Fibroblast of upper back skin (primary cell): ENCODE results near the gene GPHB5.
"Not testable (repeated sequence)": the region's sequence is repeated elsewhere in the genome, so short reads cannot be mapped to it uniquely, and the experiment has no call there.

Experiments
- DNase-seq: peaks from one replicate; pipeline ENCODE4 v3.0.0-alpha.2; 2013

GPHB5 gene, protein sequence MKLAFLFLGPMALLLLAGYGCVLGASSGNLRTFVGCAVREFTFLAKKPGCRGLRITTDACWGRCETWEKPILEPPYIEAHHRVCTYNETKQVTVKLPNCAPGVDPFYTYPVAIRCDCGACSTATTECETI

DNA sequence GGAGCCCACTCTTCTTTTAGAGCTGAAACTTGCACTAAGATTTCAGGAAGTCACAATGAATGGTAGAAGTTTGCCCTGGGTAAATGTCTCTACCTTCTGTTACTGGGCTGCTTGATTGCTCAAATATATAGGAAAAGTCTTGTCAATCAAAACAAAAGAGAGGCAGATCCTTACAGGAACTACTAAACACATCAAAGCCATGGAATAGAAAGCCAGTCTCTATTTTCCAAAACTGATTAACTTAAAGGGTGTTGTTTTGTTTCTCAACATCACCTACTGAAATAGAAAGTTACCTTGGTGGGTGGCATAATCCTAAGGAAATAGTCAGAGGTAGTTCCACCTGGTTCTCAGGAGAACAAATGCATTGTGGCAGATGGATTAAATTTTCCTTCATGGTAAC, at the start of gene GPHB5:
Gene GPHB5 (minus strand): TSS at position 101 of the 400 bp plus-strand sequence. CDS start 1,086 bp downstream, outside the sequence.
- no peak for DNase-seq

DNA sequence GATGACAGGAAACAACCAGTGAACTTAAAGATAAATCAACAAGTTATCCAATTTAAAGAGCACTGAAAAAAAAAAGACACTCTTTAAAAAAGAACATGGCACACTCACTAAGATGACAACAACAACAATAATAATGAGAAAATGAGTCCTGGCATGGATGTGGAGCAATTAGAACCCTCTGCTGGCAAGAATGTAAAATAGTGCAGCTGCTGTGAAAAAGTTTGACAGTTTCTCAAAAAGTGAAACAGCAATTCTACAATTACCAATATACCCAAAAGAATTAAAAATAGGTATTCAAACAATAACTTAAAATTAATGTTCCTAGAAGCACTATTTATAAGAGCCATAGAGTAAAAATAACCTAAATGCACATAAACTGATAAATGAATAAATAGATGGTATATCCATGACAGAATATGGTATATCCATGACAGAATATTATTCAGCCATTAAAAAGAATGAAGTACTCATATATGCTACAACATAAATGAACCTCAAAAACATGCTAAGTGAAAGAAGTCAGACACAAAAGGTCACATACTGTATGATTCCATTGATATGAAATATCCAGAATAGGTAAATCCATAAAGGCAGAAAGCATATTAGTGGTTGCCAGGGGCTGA, 49.1 kb upstream of the GPHB5 start:
- no peak for DNase-seq

DNA sequence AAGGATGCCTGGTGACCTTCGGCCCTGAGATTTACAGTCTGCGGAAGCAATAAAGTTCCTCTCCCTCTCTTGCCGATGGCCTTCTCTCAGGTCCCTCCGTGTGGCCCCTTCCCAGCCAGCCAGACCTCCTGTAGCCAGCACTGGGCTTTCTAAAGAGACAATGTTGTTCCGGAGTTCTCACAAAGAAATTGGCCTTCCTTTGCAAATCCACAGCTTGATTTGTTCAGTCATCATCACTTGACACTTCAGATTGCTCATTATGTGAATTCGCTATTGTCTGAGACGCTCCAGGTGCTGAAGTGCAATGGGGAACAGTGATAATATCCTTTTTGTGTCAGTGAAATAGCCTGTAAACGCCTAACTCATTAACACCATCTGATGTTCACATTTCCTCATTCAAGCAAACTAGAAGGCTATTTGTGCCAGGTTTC, 43.7 kb upstream of the GPHB5 start:
- DNase-seq: no peak

DNA sequence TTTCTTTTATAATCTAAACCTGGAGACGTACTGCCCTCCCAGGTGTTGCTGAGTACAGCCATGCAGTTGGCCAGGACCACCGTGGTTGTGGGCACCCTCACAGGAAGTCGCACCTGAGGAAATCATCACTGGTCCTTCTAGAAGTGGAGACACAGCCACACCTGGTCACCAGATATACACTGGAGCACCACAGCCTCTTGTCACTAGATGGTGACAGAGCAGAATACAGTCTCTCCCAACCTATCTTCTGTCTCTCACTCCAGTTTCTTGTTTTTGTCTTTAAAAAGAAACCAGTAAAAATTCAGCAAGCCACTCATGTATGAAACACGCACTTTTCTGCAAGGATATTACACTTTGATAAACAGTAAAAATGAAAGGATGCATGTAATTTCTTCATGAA, 43.1 kb upstream of the GPHB5 start:
- no peak for DNase-seq

DNA sequence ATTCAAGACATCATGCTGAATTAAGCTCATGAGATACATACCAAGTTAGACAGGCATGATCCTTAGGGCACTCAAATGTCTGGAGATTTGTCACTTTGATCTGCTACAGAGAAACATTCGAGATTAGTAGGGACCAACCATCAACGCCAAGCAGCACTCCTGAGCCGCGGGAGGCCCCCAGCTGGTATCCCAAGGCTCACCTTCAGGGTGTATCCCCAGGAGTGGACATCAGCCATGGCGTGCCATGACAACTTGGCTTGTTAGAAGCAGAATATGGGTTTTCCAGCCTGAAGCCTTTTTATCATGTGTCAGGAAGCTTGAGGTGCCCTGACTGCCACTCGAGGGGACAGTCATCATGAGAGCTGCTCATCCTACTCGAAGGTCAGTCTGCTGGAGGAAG, 39.1 kb upstream of the GPHB5 start:
- DNase-seq: no peak

DNA sequence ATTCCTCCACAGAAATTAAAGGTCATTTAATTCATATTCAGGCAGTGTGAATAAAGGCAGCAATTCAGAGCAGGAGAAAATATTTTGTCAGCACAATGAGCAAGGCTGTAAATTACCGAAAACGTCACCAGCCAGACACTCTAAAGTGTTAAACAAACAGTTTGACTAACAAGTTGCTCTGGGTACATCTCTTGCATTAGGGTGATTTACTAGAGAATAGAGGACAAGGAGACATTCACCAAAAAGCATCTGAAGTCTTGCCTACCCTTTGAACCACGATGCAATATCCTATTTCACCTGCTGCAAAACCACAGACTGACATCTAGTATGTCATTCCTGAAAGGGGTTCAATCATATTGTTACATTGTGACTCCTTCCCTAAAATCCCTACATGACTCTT, 27.1 kb upstream of the GPHB5 start:
- DNase-seq: no peak

DNA sequence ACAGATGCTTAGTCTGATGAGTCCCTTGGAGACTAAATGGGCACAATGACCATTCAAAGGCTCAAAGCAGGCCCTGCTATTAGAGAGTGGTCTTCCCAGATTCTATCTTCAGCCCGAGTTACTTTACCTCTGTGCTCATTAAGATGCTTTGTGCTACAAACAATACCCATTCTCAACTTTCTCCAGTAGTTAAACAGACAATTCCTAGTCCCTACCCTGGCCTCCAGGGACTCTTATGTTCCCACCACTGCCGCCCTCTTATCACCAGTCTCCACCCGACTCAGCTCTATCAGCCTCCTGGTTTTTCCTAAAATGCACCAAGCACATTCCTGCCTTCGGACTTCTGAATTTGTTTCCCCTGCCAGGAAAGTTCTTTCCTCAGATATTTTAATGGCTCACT, 25.6 kb upstream of the GPHB5 start:
- DNase-seq: no peak

DNA sequence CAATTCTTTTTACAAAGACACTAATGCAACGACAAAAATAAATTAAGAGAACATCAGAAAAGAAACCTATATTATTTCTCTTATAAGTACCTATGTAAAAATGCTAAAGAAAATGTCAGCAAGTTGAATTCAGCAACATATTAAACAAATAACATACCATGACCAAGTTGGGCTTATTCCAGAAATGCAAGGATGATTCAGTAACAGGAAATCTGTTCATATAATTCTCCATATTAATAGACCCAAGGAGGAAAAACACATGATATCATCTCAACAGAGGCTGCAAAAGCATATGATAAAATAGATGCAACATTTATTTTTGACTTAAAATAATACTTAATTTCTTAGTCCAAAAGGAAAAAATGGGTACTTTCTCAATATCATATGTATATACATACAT, 25.1 kb upstream of the GPHB5 start:
- peak; percentile 74 for DNase-seq

DNA sequence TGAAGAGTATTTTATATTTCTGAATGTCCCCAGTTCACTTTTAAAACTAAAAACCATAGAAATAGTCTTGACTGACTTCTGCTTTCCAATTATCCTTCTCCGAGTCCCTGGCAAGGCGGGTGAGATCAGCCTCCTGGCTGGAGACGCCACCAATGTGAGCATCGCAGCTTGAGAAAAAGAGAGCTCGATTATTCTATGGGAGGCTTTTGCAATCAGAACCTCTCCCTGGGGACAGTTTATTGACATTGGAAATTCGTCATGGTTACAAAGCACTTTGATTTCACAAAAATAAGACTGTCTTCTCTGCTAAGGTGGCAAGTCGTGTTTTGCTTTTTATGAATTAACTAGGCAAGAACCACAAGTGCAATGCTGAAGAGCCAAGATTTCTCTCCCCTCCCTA, 23.6 kb upstream of the GPHB5 start:
- DNase-seq: no peak

DNA sequence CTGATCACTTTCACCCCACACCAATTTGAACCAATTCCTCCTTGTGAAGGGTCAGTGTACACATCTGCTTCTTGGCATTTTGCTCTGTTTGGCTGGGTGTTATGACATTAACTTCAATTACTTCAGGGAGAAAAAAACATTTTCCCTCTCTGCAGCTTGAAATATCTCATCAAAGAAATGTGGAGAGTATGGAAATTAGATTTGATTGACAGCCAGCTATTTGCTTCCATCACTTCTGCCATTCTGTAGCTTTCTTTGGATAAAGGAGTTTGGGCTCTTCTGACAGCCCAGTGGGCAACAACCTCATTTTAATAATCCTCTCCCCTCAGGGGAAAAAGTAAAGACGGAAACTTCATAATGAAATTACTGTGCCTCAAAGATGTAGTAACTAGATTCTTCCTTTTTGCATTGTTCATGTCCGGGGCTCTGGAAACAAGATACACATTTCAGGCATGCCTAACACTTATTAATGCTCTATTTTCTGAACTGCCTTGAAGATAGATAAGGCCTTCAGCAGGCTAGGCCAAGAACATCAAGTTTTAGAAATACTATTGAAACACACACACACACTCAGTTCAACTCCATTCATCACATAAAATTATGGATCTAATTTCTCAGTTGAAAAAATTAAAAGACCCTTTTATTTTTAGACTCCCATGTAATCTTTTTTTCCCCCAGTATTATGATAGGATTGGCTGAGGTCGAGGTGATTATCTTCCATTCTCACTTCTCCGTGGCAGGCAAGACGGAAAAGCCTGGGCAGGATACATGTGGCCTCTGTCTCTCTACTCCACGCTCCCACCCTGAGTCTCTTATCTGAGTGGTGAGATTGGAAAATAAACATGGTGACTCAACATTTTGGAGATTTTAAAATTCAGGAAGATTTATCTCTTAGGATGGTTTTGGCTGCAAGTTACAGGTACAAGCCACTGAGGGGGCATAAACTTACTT, 10.3 kb upstream of the GPHB5 start:
- no peak for DNase-seq

DNA sequence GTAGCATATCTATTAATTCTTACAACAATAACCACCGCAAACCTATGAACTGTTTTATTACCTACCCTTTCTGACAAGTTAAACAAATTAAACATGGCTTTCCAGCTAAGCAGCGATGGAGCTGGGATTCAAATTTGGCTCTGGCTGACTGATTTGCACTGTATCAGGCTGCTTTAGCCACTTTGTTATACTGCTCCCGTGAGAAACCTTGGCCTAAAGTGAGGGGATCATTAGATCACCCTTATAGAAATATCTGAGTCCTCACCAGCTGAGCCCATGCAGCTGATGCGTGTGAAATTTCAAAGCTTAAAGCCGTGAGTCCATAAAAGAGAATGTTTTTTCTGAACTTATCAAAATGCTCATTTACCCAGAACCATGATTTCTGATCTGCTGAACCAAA, 8.1 kb upstream of the GPHB5 start:
- no peak for DNase-seq

DNA sequence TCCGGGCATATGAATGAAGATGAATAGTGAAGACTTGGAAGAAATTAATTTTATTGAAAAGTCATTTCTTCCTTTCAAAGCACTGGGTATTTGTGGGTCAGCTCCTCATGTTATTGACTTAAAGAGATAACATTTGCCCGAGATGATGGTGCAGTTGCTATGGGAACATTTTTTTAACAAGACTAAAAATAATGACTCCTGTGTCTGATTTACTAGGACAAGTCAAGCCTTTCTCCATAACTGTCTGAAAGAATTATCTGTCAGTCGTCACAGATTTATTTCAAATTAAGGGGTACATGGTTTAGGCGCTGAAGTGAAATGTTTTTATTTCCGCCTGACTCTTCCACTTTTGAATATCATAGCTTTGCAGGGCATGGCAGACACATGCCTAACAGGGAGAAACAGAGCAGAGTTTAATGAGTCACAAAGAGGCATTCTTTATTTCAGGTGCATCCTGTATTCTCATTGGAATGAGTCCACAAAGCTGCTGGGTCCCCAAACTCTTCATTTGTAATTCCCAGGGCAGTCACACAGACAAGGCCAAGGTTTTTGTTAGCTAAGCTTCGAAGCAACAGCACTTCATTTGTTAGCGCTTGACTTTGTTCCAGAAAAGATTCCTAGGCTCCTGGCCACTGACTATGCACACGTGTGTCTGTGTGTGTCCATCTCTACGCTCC, 4.3 kb upstream of the GPHB5 start:
- no peak for DNase-seq

DNA sequence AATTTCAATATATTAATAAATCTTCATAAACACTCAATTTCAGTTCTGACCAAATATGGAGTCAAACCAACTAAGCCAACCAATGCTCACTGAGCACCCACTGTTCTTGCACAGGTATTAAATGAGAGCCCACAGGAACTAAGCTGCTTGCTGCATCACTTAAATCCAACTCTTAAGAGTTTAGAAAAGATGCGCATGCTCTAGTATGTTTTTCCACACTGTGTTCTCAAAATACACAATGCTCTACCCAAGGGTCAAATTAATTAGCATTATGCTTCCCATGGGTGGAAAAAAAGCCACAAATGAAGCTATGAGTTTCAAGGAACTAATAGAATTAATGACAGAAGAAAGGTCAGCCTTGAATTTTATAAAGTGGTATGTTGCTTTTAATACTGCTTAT, 3.7 kb upstream of the GPHB5 start:
- no peak for DNase-seq

DNA sequence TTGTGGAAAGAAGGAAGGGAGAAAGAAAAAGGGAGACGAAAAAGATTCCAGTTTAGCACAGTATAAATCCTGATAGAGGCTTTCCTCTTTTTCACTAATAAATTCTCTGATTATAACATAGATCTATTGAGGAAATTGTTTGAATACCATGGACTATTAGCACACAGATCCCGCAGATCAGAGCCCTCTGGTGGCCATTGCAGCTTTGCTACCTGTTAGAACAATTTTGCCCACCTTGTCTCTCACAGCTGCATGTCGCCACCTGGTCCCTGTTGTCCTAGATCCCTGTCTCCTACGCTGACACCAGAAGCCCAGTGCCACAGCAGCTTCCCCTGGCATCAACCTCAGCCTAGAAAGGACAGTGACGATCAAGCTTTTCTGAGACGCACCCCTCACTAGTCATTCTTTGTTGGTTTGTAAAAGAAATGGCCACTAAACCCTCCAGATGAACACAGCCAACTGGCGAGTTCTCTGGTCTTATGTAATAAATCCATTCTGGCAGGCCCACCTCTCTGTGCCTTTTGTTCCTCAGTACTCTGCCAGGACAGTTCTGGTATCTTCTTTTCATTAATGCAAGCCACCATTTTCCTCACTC, 9.9 kb downstream of the GPHB5 start:
- DNase-seq: peak; percentile 8

DNA sequence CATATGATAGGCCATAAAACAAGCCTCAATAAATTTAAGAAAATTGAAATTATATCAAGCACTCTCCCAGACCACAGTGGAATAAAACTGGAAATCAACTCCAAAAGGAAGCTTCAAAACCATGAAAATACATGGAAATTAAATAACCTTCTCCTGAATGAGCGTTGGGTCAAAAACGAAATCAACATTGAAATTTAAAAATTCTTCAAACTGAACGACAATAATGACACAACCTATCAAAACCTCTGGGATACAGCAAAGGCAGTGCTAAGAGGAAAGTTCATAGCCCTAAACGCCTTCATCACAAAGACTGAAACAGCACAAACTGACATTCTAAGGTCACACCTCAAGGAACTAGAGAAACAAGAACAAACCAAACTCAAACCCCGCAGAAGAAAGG, 14.3 kb downstream of the GPHB5 start:
- DNase-seq: not testable (repeated sequence)

DNA sequence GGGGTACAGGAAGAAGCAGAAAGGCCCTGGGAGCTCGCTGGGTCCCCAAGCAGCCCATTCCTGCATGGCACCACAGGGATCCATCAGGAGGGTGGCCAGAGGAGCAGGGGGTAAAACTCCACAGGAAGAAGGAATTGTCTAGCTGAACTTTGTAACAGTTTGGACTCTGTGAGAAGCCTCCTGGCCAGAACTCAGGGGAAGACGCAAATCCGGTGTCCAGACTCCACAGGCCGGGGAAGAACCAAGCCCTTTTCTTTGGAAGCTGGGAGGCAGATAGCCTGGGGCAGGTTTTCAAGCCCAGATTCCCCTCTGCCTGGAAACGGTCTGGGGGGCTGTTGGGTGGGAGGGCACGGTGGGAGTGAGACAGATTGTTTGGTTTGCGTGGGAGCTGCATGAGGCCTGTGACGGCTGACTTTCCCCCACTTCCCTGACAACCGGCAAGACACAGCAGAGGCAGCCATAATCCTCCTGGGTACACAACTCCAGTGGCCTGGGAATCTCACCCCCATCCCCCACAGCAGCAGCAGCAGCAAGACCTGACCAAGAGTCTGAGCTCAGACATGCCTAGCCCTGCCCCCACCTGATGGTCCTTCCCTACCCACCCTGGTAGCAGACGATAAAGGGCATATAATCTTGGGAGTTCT, 16.7 kb downstream of the GPHB5 start:
- DNase-seq: no peak

DNA sequence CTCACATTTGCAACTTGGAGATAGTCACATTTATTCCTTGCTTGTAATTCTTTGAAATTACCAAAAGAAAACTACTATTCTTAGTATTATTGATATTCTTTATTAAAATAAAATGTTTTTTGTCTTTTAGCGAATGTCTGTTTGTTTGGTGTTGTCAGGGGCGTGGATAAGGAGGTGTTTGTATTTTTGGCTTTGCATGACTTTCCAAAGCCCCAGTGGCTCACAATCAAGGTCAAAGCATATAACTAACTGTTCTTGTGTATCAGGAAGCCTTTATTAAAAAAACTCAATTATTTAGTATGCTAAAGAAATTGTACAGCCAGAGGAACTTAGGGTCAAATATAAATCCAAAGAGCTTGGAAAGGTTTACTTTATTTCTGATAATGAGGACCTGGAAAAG, 17.9 kb downstream of the GPHB5 start:
- no peak for DNase-seq

DNA sequence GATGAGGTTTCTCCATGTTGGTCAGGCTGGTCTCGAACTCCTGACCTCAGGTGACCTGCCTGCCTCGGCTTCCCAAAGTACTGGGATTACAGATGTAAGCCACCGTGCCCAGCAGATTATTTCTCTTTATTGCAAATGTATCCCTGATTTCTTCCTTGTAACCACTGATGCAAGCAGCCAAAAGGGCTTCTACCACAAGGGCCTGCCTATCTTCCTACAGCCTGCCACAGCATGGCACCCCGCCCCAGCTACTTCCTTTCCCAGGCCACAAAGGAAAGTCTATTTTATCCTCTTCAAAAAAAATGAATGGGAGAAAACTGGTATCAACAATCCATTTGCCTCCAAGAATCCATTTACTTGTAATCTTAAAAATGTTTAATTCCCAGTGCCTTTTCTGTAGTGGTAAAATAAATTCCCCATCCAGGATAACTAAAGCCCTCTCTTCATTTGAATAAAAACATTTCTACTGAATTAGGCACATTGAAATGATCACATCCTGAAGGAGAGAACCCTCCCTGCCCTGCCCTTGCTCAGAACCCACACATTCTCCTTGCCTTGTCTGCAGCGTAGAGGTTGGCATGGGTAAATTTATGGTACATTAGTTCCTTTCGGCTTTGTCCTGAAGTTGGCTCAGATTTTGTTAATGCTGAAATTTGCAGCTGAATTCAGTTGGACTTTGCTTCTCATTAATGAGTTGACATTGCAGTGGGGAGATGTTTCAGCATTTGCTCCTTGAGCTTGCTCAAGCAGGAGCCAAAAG, 19.2 kb downstream of the GPHB5 start:
- no peak for DNase-seq

DNA sequence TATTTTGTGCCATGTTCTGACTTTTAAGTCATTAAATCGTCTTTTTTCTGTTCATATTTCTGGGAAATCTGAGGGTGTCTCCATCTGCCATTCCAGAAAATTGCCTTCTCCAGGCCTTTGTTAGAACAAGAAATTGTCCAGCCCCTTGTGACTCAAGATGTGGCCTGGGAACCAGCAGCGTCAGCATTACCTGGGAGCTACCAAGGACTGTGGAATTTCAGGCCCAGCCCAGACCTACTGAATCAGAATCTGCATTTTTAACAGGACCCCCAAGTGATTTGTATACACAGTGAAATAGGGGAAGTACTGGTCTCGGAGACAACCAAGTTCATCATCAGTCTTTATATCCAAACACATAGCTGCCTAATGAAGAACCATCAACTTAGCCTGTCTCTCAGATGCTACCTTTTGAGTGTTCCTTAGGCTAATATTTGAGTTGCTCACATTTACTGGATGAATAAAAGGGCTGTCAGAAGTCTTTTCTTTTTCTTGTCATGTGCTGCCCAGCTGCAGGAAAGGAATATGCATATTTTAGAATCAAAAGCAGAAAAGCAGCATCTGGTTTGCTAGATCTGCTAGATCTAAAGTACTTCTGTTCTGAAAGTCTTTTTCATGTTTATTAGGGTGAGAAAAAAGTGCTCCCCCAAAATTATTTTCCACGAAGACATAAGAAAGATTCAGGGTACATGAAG, 21.2 kb downstream of the GPHB5 start:
- no peak for DNase-seq

DNA sequence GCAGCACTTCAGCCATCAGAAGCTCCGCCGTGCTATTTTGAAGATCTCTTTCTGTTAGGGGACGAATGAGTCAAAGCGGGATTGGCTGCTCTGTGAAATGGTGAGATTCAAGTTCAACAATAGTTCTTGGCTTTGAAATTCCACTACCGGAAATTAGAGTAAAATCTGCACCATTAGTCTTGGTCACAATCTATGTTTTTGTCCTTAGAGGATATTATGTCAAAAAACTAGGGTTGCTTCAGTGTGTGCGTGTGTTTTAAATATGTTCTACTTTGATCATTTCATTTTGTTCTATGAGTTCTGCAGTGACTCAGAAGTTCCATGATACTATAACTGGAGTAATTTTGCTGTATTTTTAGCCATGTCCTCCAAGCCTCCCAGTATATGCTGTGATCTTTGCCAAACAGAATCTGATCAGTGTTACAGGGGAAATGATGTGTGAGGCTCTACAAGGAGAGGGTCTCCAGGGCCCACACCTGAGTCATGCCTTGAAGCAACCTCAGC, 22.6 kb downstream of the GPHB5 start:
- DNase-seq: peak; percentile 46

DNA sequence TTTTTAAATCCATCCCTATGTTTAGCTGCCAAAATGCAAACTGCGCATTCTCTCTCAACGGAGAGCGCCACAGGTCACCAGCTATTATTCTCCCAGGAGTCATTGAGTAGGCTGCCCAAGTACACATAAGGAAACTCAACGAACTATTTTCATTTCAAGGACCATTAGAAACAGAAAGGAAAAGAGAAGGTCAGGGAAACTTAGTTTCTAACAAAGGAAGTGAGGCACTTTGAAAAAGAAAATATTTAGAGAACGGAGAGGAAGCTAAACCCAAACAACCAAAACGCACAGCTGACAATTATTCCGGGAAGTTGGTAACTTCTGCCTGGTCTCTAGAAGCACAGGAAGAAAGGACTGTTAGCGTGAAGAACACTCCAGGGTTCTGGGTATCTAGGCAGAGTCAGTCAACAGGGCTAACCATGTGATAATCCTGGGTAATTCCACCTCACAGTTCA, 23.5 kb downstream of the GPHB5 start:
- DNase-seq: no peak
